Measurements from ENCODE around the gene CALCA.
"Not testable (repeated sequence)": the region's sequence is repeated elsewhere in the genome, so short reads cannot be mapped to it uniquely, and the experiment has no call there.

CALCA gene, protein sequence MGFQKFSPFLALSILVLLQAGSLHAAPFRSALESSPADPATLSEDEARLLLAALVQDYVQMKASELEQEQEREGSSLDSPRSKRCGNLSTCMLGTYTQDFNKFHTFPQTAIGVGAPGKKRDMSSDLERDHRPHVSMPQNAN

GRCh38 chr11:14971865-14972580, at the start of gene CALCA:
CALCA (minus strand) TSS chr11:14972351; CDS start chr11:14971192, 1,159 bp downstream.
- TF ChIP-seq CTCF (IDR thresholded peaks at IDR 0.05; ENCODE audit: low read depth, low read length): no peak
- DNase-seq (ENCODE audit: low read depth, low spot score): no peak
- in situ Hi-C loops (cut with HindIII; ENCODE audit: low sequenced_read_pairs): no loop called here
- H3K4me3 ChIP-seq (ENCODE audit: low read depth, low read length): no peak within 1 kb of the TSS

GRCh38 chr11:15016200-15016599, 44.0 kb upstream of the CALCA start:
- in situ Hi-C loops (cut with HindIII; ENCODE audit: low sequenced_read_pairs): no loop called here
- TF ChIP-seq CTCF (IDR thresholded peaks at IDR 0.05; ENCODE audit: low read depth, low read length): no peak
- H3K4me3 ChIP-seq (ENCODE audit: low read depth, low read length): no peak overlapping the region
- no peak for DNase-seq (ENCODE audit: low read depth, low spot score)

- no peak for TF ChIP-seq CTCF (IDR thresholded peaks at IDR 0.05; ENCODE audit: low read depth, low read length)
- DNase-seq (ENCODE audit: low read depth, low spot score): no peak
- in situ Hi-C loops (cut with HindIII; ENCODE audit: low sequenced_read_pairs): no loop called here
- no peak overlapping the region for H3K4me3 ChIP-seq (ENCODE audit: low read depth, low read length)
These were observed 39.7 kb upstream of the CALCA start for GRCh38 chr11:15011776-15012345.

GRCh38 chr11:15010865-15011264, 38.7 kb upstream of the CALCA start:
- TF ChIP-seq CTCF (IDR thresholded peaks at IDR 0.05; ENCODE audit: low read depth, low read length): no peak
- in situ Hi-C loops (cut with HindIII; ENCODE audit: low sequenced_read_pairs): no loop called here
- DNase-seq (ENCODE audit: low read depth, low spot score): no peak
- H3K4me3 ChIP-seq (ENCODE audit: low read depth, low read length): no peak overlapping the region

- peak; percentile 51 for DNase-seq (ENCODE audit: low read depth, low spot score)
- in situ Hi-C loops (cut with HindIII; ENCODE audit: low sequenced_read_pairs): no loop called here
These were observed 34.1 kb upstream of the CALCA start for GRCh38 chr11:15006139-15006759.

DNA sequence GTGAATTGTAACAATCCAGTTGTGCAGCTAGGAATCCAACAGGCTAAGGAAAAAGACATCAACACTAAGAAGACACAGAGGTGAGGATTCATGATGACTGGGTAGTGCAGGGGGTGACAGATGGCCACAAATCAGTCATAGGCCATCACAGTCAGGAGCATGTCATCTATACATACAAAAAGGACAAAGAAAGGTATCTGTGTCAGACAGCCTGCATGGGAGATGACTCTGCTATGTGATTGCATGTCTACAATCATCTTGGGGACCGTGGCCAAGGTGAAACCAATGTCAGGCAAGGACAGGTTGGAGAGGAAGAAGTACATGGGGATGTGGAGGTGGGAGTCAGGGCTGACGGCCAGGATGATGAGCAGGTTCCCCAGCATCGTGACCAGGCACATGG, 16.0 kb upstream of the CALCA start:
- DNase-seq (ENCODE audit: low read depth, low spot score); in situ Hi-C loops (cut with HindIII; ENCODE audit: low sequenced_read_pairs); H3K4me3 ChIP-seq (ENCODE audit: low read depth, low read length): not testable (repeated sequence)

More at GRCh38 chr11:15006139-15006759, 34.1 kb upstream of the CALCA start:
- peak; percentile 45 for TF ChIP-seq CTCF (IDR thresholded peaks at IDR 0.05; ENCODE audit: low read depth, low read length)
- H3K4me3 ChIP-seq (ENCODE audit: low read depth, low read length): no peak overlapping the region

GRCh38 chr11:14981507-14981906, 9.4 kb upstream of the CALCA start:
- no peak for TF ChIP-seq CTCF (IDR thresholded peaks at IDR 0.05; ENCODE audit: low read depth, low read length)
- no peak overlapping the region for H3K4me3 ChIP-seq (ENCODE audit: low read depth, low read length)
- no peak for DNase-seq (ENCODE audit: low read depth, low spot score)
- in situ Hi-C loops (cut with HindIII; ENCODE audit: low sequenced_read_pairs): no loop called here
